GM12801 (cell line): ENCODE data around the gene LRP1B.

Source experiments
- CTCF ChIP-seq: IDR thresholded peaks from one replicate; pipeline ENCODE4 v1.5.1; 2011; ENCODE audit warnings: control low read depth; ENCODE audit not compliant: insufficient read length; ENCODE audit errors: extremely low read depth

Gene LRP1B

GRCh38 chr2:141653184-141653583, 477.6 kb downstream of the LRP1B start:
- TF ChIP-seq CTCF = no peak

- TF ChIP-seq CTCF = no peak
Measured at GRCh38 chr2:141652308-141652707, 478.5 kb downstream of the LRP1B start.

GRCh38 chr2:141647353-141647752, 483.5 kb downstream of the LRP1B start:
- no peak for TF ChIP-seq CTCF

- TF ChIP-seq CTCF = no peak
Measured at GRCh38 chr2:141641462-141641861, 489.4 kb downstream of the LRP1B start.

GRCh38 chr2:141639809-141640208, 491.0 kb downstream of the LRP1B start:
- no peak for TF ChIP-seq CTCF

GRCh38 chr2:141633132-141633531, 497.7 kb downstream of the LRP1B start:
- TF ChIP-seq CTCF = no peak

GRCh38 chr2:141630407-141630930, 500.3 kb downstream of the LRP1B start:
- no peak for TF ChIP-seq CTCF

DNA sequence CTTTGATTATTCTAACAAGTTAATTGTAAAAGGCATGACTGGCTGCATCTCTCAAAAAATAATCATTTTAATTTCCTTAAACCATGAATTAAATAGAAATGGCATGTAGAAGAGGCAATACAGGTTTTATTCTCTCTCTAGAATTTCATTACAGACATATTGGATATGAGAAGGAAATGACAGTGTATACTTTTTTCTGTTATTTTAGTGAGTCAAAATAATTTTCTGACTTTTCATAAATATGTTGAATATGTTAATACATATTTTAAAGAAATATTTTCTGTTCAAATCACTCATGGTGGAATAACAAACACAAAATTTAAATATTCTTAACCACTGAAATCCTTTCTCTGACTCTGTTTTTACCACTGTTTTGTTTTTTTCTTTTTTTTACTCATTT, 510.4 kb downstream of the LRP1B start:
- TF ChIP-seq CTCF = no peak
